GM23248 (cell line): ENCODE results near the gene DCST2. TPM values are rescaled to one million over a fixed set of nuclear protein-coding genes. Genes with fewer than 3 reads are reported as not detected.

Experiments
- DNase-seq: peaks from one replicate; pipeline ENCODE4 v3.0.0-alpha.2; 2015
- H2AFZ ChIP-seq: fragments of 200-600 bp; sonication (generic); 2 replicates; pipeline ENCODE4 v1.6.1; 2016; ENCODE audit warnings: antibody characterized with exemption
- H3F3A ChIP-seq: fragments of 200-600 bp; sonication (generic); 2 replicates; pipeline ENCODE4 v1.6.1; 2016; ENCODE audit warnings: mild to moderate bottlenecking, antibody characterized with exemption, mixed run types; ENCODE audit not compliant: insufficient read depth
- H3K27ac ChIP-seq: fragments of 200-600 bp; sonication (generic); 2 replicates; pipeline ENCODE4 v1.5.1; 2016; ENCODE audit warnings: mild to moderate bottlenecking
- H3K27me3 ChIP-seq: fragments of 200-600 bp; sonication (generic); replicated peaks from 2 replicates; pipeline ENCODE4 v1.6.1; 2016; ENCODE audit warnings: mild to moderate bottlenecking; ENCODE audit not compliant: insufficient read depth
- H3K36me3 ChIP-seq: fragments of 200-600 bp; sonication (generic); 2 replicates; pipeline ENCODE4 v1.6.1; 2016; ENCODE audit warnings: low read depth, mild to moderate bottlenecking
- H3K4me1 ChIP-seq: fragments of 200-600 bp; sonication (generic); 2 replicates; pipeline ENCODE4 v1.6.1; 2016; ENCODE audit warnings: mild to moderate bottlenecking; ENCODE audit not compliant: insufficient read depth
- H3K4me2 ChIP-seq: fragments of 200-600 bp; sonication (generic); one replicate; pipeline ENCODE4 v1.6.1; 2016; ENCODE audit warnings: mild to moderate bottlenecking; ENCODE audit not compliant: unreplicated experiment
- H3K4me3 ChIP-seq: fragments of 200-600 bp; sonication (generic); 2 replicates; pipeline ENCODE4 v1.5.1; 2016; ENCODE audit warnings: mild to moderate bottlenecking
- H3K79me2 ChIP-seq: fragments of 200-600 bp; sonication (generic); 2 replicates; pipeline ENCODE4 v1.6.1; 2016; ENCODE audit warnings: mild to moderate bottlenecking; ENCODE audit not compliant: insufficient read depth
- H3K9ac ChIP-seq: fragments of 200-600 bp; sonication (generic); 2 replicates; pipeline ENCODE4 v1.6.1; 2016; ENCODE audit warnings: mild to moderate bottlenecking
- H3K9me2 ChIP-seq: fragments of 200-600 bp; sonication (generic); 2 replicates; pipeline ENCODE4 v1.6.1; 2016; ENCODE audit warnings: mixed run types, mild to moderate bottlenecking, moderate library complexity; ENCODE audit not compliant: insufficient read depth
- H3K9me3 ChIP-seq: fragments of 200-600 bp; sonication (generic); one replicate; pipeline ENCODE4 v1.6.1; 2017; ENCODE audit warnings: low read depth
- H4K20me1 ChIP-seq: fragments of 200-600 bp; sonication (generic); 2 replicates; pipeline ENCODE4 v1.6.0; 2016; ENCODE audit not compliant: insufficient read depth
- EZH2 ChIP-seq: fragments of 200-600 bp; sonication (generic); IDR thresholded peaks from 2 replicates; pipeline ENCODE4 v1.6.1; 2018; ENCODE audit warnings: antibody characterized with exemption, mild to moderate bottlenecking; ENCODE audit not compliant: insufficient read depth, poor library complexity, severe bottlenecking
- EZH2phosphoT487 ChIP-seq: fragments of 200-600 bp; sonication (generic); IDR thresholded peaks from 2 replicates; pipeline ENCODE4 v1.6.1; 2018; ENCODE audit warnings: antibody characterized with exemption, moderate library complexity, mild to moderate bottlenecking, low read depth; ENCODE audit not compliant: insufficient read depth
- WGBS, 2 experiments: methylation state at CpG; one replicate each; pipeline ENCODE4 v1.1.6; 2015 to 2017; ENCODE audit warnings: low lambda C conversion rate in 2 of 2, low coverage in 1 of 2; ENCODE audit errors: missing lambda C conversion rate in 2 of 2; 5-methylcytosine and 5-hydroxymethylcytosine counted together
- in situ Hi-C: fragments of 300-500 bp; cut with MboI; formaldehyde crosslinking; loops from 2 replicates; pipeline ENCODE4 v1.15.0; 2020
- polyA plus RNA-seq: library from polyadenylated mRNA; unstranded; fragments of >200 nt; fragmentation: Nextera tagmentation; extraction: Ambion mirVana; gene quantifications from 2 replicates; pipeline ENCODE4 v1.2.1, GENCODE V29; 2016
- total RNA-seq: library from RNA; depleted of rRNA; stranded (reverse); fragments of >200 nt; shearing (Covaris generic); gene quantifications from 2 replicates; pipeline ENCODE4 v1.2.3, GENCODE V29; 2014

The DCST2 gene
- total and polyA plus RNA-seq, 2 experiments from 2014 or later: 0.14 TPM; not detected in 1

GRCh38 chr1:155077758-155078445, 44.3 kb upstream of the DCST2 start:
- Histone ChIP-seq H3K4me1 (peaks cover 5% of the 10 kb centered on the region; the same call in 1 of the 2 replicates), H4K20me1 (no peaks in the 10 kb centered on the region), H3K9ac (no peak overlapping the region), H3K4me3 (peak overlapping the region; percentile 66; the same call in 1 of the 2 replicates), H3K27me3 (peaks cover 37% of the 10 kb centered on the region), H3K27ac (no peak overlapping the region), H3K79me2 (no peaks in the 10 kb centered on the region), H3K9me2 (no peaks in the 10 kb centered on the region), H3F3A (peaks cover 7% of the 10 kb centered on the region), H2AFZ (no peak overlapping the region), H3K9me3 (no peaks in the 10 kb centered on the region), H3K36me3 (no peaks in the 10 kb centered on the region), H3K4me2 (peak overlapping the region; percentile 73)
- WGBS, 2 experiments: 40 to 53% methylated on average over 4 of the region's 4 CpGs
- peak; percentile 65 for DNase-seq
- TF ChIP-seq EZH2phosphoT487: no peak
- TF ChIP-seq EZH2: no peak
- in situ Hi-C loops: no loop called here

GRCh38 chr1:155077346-155077745, 43.8 kb upstream of the DCST2 start:
- peaks cover 32% of the 10 kb centered on the region for H3K27me3 ChIP-seq
- in situ Hi-C loops: no loop called here
- no peaks in the 10 kb centered on the region for H3K36me3 ChIP-seq
- H3K27ac ChIP-seq: no peak overlapping the region
- no peaks in the 10 kb centered on the region for H3K9me2 ChIP-seq
- H3K9ac ChIP-seq: no peak overlapping the region
- no peak overlapping the region for H2AFZ ChIP-seq
- H3K4me3 ChIP-seq: no peak overlapping the region
- no peak for DNase-seq
- WGBS, 2 experiments: 94% methylated on average over 3 of the region's 3 CpGs
- H3K9me3 ChIP-seq: no peaks in the 10 kb centered on the region
- H3K4me1 ChIP-seq: peaks cover 5% of the 10 kb centered on the region; the same call in 1 of the 2 replicates
- H4K20me1 ChIP-seq: no peaks in the 10 kb centered on the region
- peaks cover 7% of the 10 kb centered on the region for H3F3A ChIP-seq
- no peaks in the 10 kb centered on the region for H3K79me2 ChIP-seq
- no peak overlapping the region for H3K4me2 ChIP-seq
- TF ChIP-seq EZH2phosphoT487: no peak
- no peak for TF ChIP-seq EZH2

GRCh38 chr1:155076371-155076770, 42.8 kb upstream of the DCST2 start:
- in situ Hi-C loops: no loop called here
- no peaks in the 10 kb centered on the region for H4K20me1 ChIP-seq
- H2AFZ ChIP-seq: no peak overlapping the region
- H3K9me2 ChIP-seq: no peaks in the 10 kb centered on the region
- 33 to 53% methylated on average over 1 of the region's 1 CpG for WGBS, 2 experiments
- H3K27me3 ChIP-seq: peaks cover 22% of the 10 kb centered on the region
- no peak overlapping the region for H3K9ac ChIP-seq
- peaks cover 4% of the 10 kb centered on the region for H3F3A ChIP-seq
- no peaks in the 10 kb centered on the region for H3K36me3 ChIP-seq
- no peak for TF ChIP-seq EZH2phosphoT487
- TF ChIP-seq EZH2: no peak
- DNase-seq: no peak
- no peak overlapping the region for H3K4me2 ChIP-seq
- no peak overlapping the region for H3K4me3 ChIP-seq
- H3K79me2 ChIP-seq: no peaks in the 10 kb centered on the region
- H3K27ac ChIP-seq: no peak overlapping the region
- peaks cover 5% of the 10 kb centered on the region; the same call in 1 of the 2 replicates for H3K4me1 ChIP-seq
- H3K9me3 ChIP-seq: no peaks in the 10 kb centered on the region

- no peak for DNase-seq
- H3K4me3 ChIP-seq: no peak overlapping the region
- no peak overlapping the region for H2AFZ ChIP-seq
- H3K27me3 ChIP-seq: peaks cover 14% of the 10 kb centered on the region
- H3K4me2 ChIP-seq: no peak overlapping the region
- H3K27ac ChIP-seq: no peak overlapping the region
- H3F3A ChIP-seq: no peaks in the 10 kb centered on the region; the same call in 1 of the 2 replicates
- peaks cover 7% of the 10 kb centered on the region; the same call in 1 of the 2 replicates for H3K4me1 ChIP-seq
- no peaks in the 10 kb centered on the region for H3K9me3 ChIP-seq
- no peaks in the 10 kb centered on the region for H3K9me2 ChIP-seq
- no peaks in the 10 kb centered on the region for H3K36me3 ChIP-seq
- TF ChIP-seq EZH2phosphoT487 (no peak), EZH2 (no peak)
- H3K79me2 ChIP-seq: no peaks in the 10 kb centered on the region
- in situ Hi-C loops: no loop called here
- WGBS, 2 experiments: 46 to 54% methylated on average over 5 of the region's 5 CpGs
- no peak overlapping the region for H3K9ac ChIP-seq
- H4K20me1 ChIP-seq: no peaks in the 10 kb centered on the region
Measured at GRCh38 chr1:155075535-155075934, 42.0 kb upstream of the DCST2 start.
